ENCODE data around the gene WBP2. TPM values are rescaled to one million over a fixed set of nuclear protein-coding genes. Genes with fewer than 3 reads are reported as not detected.

Gene WBP2
- total and polyA plus RNA-seq, 2 of the 8 experiments (the other 6 are each of a cell fraction or from before 2014, with no cell fraction given) = 48.2 to 71.2 TPM

- ChIA-PET CTCF (ENCODE audit: partially characterized antibody) (interaction anchor here (0.6 to 9.6 kb wide), 3 partner anchors 8 to 1252 kb away, joined by 3 to 104 read pairs (median 3); no protein-coding TSS in a partner anchor), POLR2A (ENCODE audit: partially characterized antibody) (interaction anchor here (1.3 to 5.0 kb wide), 2 partner anchors 8 to 33 kb away, joined by 3 to 36 read pairs; no protein-coding TSS in a partner anchor)
- Histone ChIP-seq H2AFZ (ENCODE audit: low read length) (no peak overlapping the region), H2BK12ac (ENCODE audit: low read depth, low read length) (no peak overlapping the region), H3K27ac (ENCODE audit: low read depth, low read length) (no peak overlapping the region), H2BK120ac (replicated peaks; ENCODE audit: low read depth, low read length) (no peak overlapping the region), H4K20me1 (replicated peaks in 1 of 2; ENCODE audit: control insufficient read depth in 1 of 2, insufficient read depth in 2 of 2, low read length in 2 of 2) (peaks cover 0 to 8% of the 10 kb centered on the region in 2 experiments), H4K5ac (ENCODE audit: insufficient read length, low read depth, low read length) (no peak overlapping the region), H3K56ac (replicated peaks; ENCODE audit: insufficient read length, low read depth, low read length) (no peak overlapping the region), H3K27me3 (replicated peaks in 1 of 4; ENCODE audit: control insufficient read depth in 3 of 4, extremely low read depth in 1 of 4, insufficient read depth in 3 of 4, low read length in 3 of 4) (no peaks in the 10 kb centered on the region), H3K36me3 (ENCODE audit: control insufficient read depth in 2 of 4, insufficient read depth in 4 of 4, low read length in 3 of 4) (peaks cover 25 to 72% (median 56%) of the 10 kb centered on the region in 4 experiments), H3K4me1 (replicated peaks in 1 of 4; ENCODE audit: control insufficient read depth in 3 of 4, insufficient read depth in 4 of 4, low read length in 3 of 4) (no peaks in the 10 kb centered on the region), H3K79me1 (ENCODE audit: low read depth, low read length) (no peaks in the 10 kb centered on the region), H3K4ac (replicated peaks; ENCODE audit: insufficient read length, low read depth, low read length) (no peak overlapping the region), H3K9me3 (ENCODE audit: insufficient read depth in 2 of 2, low read depth in 1 of 2, low read length in 1 of 2) (no peaks in the 10 kb centered on the region), H3K9ac (replicated peaks in 1 of 4; ENCODE audit: extremely low read depth in 1 of 4, low read depth in 3 of 4, low read length in 3 of 4) (no peak overlapping the region), H4K8ac (ENCODE audit: extremely low read depth, insufficient read depth, low read length) (no peak overlapping the region), H3K23ac (ENCODE audit: insufficient read length) (no peak overlapping the region), H4K91ac (replicated peaks; ENCODE audit: insufficient read length, low read length) (no peak overlapping the region), H2AK5ac (ENCODE audit: low read depth, low read length) (no peak overlapping the region), H3K4me2 (ENCODE audit: insufficient read depth in 1 of 2, low read depth in 2 of 2, low read length in 2 of 2) (no peak overlapping the region), H3K4me3 (ENCODE audit: extremely low read depth in 1 of 4, insufficient read depth in 2 of 4, low read depth in 3 of 4, low read length in 4 of 4) (no peak overlapping the region), H3K23me2 (ENCODE audit: low read depth, low read length) (no peaks in the 10 kb centered on the region), H2BK20ac (ENCODE audit: low read length) (no peak overlapping the region), H3K18ac (ENCODE audit: extremely low read depth, low read length) (no peak overlapping the region), H3K79me2 (ENCODE audit: control insufficient read depth in 1 of 2, insufficient read depth in 2 of 2, low read length in 2 of 2) (no peaks in the 10 kb centered on the region), H3K14ac (ENCODE audit: insufficient read length) (no peak overlapping the region), H2BK15ac (ENCODE audit: low read length) (no peak overlapping the region), H2BK5ac (ENCODE audit: low read depth, low read length) (no peak overlapping the region)
- WGBS, 2 experiments (ENCODE audit: extremely low coverage in 1 of 2, insufficient coverage in 1 of 2, insufficient read length in 1 of 2, insufficient replicate concordance in 2 of 2, low coverage in 1 of 2, low lambda C conversion rate in 2 of 2, missing lambda C conversion rate in 1 of 2) = 97% methylated on average over 16 of the region's 16 CpGs; no CpG with 5 or more reads in 1 of the 2 experiments
- DNase-seq (ENCODE audit: low read depth in 1 of 2, low spot score in 2 of 2) (no peak), FAIRE-seq (no peak)
- TF ChIP-seq CEBPB (IDR thresholded peaks at IDR 0.05; ENCODE audit: low read depth, low read length) (no peak), MAX (IDR thresholded peaks at IDR 0.05) (no peak), TAF1 (IDR thresholded peaks at IDR 0.05; ENCODE audit: low read depth, low read length) (no peak), MAFK (IDR thresholded peaks at IDR 0.05; ENCODE audit: low read depth, low read length) (no peak), GABPA (IDR thresholded peaks at IDR 0.05; ENCODE audit: borderline replicate concordance, insufficient read depth, low read length) (no peak), KDM4A (IDR thresholded peaks at IDR 0.05; ENCODE audit: low read depth, low read length, severe bottlenecking) (no peak), EZH2 (IDR thresholded peaks at IDR 0.05; ENCODE audit: low read depth, low read length, severe bottlenecking) (no peak), ASH2L (IDR thresholded peaks at IDR 0.05; ENCODE audit: low read length) (no peak), RXRA (IDR thresholded peaks at IDR 0.05; ENCODE audit: insufficient read depth, low read depth, low read length) (no peak), POLR2A (IDR thresholded peaks at IDR 0.05; ENCODE audit: control extremely low read depth in 1 of 2, low read depth in 2 of 2, low read length in 2 of 2) (no peak), HDAC6 (IDR thresholded peaks at IDR 0.05; ENCODE audit: low read depth, low read length) (no peak), ATF2 (IDR thresholded peaks at IDR 0.05; ENCODE audit: low read length) (no peak), BACH1 (IDR thresholded peaks at IDR 0.05; ENCODE audit: low read length) (no peak)
Observed at GRCh38 chr17:75819678-75820077, 35.5 kb downstream of the WBP2 start.
